HG03025 (cell line): Measurements from ENCODE around the gene SELENOT.
"Not testable (repeated sequence)": the region's sequence is repeated elsewhere in the genome, so short reads cannot be mapped to it uniquely, and the experiment has no call there.

ENCODE experiments used
- ATAC-seq: cut with Tn5 transposase; IDR thresholded peaks from one replicate; pipeline ENCODE4 v1.9.1; 2021; ENCODE audit warnings: mild to moderate bottlenecking, moderate library complexity; ENCODE audit not compliant: unreplicated experiment, low FRiP score

Gene SELENOT, protein sequence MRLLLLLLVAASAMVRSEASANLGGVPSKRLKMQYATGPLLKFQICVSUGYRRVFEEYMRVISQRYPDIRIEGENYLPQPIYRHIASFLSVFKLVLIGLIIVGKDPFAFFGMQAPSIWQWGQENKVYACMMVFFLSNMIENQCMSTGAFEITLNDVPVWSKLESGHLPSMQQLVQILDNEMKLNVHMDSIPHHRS

DNA sequence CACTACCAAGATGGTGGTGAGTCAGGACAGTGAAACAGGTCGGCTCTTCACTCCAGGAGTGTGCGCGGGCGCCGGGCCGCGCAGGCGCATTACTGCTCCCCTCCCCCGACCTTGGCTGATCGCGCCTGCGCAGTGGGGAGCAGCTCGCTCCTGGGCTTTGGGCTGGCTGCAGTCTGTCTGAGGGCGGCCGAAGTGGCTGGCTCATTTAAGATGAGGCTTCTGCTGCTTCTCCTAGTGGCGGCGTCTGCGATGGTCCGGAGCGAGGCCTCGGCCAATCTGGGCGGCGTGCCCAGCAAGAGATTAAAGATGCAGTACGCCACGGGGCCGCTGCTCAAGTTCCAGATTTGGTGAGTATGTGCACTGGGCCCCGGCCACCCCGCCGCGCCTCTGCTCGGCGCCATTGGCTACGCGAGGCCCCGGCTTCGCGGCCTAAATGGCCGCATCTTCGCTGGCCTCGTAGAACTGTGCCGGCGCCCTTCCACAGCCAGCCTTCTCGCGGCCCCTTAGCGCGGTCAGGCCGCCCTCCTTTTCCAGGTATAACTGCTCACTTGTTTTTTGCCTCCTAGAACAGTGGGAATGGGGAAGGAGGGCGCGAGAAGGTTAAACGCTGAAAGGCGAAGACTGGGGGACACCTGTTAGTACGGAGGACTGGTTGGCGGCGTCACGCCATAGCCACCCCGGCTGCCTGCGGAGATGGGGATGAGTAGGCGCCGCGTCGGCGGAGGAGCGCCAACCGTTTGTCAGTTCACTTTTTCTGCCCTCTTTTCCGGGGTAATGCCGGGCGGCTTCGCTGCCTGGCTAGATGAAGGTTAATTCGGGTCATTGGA lies at the start of gene SELENOT:
SELENOT (plus strand) TSS at position 169 of the 827 bp plus-strand sequence; CDS start at position 211, 42 bp downstream.
- ATAC-seq, result peak; percentile 47

DNA sequence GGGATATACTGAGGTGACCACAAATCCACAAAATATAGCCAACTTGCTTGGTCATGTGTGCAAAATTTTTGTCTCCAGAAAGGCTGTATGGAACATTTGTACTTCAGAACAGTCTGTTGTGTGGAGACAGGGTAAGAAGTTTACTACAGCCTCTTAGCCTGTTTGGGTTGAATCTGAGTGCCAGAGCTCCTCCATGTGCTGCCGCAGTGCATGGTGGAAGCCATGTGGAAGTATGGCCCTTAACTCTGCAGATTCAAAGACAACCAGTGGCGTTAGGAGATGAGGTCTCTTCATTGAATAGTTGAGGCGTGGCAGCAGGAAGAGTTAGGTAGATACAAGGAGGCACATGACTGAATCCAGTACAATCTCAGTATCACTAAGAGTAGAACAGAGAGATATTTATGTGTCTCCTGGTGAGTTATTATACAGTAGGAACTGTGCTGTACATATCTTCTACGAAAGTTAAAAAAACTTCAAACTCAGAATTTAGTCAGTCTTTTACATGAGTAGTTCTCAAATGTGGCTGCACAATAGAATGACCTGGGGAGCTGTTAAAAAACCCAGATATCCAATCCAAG lies 47.2 kb upstream of the SELENOT start:
- no peak for ATAC-seq

DNA sequence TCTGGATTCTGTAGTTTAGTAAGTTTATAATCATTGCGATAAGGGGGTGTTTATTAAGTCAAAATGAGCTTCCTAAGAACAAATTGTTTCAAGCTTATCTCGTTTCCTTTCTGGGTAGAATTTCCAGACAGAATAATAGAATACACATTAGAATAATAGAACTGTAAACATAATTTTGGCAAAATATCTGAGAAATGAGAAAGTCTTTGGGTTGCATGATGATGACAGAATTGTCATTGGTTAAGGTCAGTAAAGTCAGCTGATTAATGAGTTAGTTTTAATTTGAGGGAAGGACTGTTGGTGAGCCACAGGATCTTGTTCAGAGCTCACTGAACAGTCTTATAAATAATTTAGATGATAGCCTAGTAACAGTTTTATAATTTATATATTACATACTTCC lies 46.3 kb upstream of the SELENOT start:
- no peak for ATAC-seq

DNA sequence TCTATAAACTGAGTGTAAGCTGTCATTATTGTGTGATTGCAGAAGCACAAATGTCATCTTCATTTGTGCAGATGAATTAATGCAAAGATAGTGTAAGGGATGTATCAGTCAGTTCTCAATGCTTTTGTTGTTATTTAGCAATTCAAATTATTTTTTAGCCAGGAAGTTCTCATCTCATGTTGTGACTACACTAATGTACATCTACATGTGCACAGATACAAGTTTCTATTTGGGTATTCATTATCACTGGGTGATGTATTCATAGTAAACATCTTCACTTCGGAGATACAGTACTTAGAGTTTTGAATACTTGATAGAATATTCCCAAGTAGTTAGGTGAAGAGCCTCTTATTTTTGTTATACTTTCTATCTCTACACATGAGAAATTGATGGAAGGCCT lies 45.4 kb upstream of the SELENOT start:
- ATAC-seq, result no peak

DNA sequence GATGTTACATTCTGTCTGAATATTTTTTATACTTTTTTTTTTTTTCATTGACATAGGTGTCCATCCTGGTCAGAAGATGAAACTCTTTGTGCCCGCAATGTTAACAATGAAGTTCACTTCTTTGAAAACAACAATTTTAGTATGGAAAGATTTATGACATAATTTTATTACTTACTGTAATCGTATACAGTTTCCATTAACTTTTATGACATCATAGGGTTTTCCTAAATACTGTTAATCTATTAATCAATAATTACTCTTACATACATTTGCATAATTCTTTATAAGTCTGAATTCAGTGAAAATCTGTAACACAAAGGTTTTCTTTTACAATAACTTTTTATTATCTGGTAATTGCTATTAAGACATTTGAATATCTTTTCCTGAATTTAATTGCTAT lies 38.9 kb upstream of the SELENOT start:
- ATAC-seq, result no peak

DNA sequence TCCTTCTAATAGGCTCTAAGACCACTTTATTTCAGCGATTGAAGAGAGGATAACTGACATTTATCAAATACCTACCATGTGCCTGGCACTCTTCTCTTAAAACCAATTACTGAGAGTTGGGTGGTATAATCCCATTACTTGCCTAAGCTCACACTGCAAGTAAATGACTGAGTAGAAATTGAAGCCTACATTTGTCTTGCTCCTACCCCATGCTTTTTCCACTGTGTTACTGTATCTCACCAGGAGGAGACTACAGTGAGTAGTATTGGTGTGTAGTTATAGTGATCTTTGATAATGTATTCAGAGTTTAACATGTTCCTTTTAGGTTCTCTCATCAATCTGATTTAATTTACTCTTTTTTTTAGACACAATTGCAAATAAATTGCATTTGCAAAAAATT lies 35.8 kb upstream of the SELENOT start:
- no peak for ATAC-seq

DNA sequence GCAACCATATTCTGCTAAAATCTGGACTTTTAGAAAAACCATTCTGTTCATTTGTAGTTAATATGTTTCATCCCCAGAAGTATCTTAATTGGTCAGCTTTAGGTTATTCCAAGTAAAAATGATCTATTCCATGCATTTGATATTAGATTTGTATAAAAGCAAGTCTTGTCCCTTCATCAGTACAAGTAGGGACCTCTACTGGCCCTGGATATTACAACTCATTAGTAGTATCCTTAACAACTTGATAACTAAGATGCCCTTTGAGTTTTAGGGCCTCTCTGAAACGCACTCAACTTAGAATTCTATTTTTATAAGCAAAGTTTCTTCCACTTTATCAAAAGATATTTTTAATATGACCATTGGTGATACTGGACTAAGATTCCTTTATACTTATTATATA lies 25.3 kb upstream of the SELENOT start:
- no peak for ATAC-seq

DNA sequence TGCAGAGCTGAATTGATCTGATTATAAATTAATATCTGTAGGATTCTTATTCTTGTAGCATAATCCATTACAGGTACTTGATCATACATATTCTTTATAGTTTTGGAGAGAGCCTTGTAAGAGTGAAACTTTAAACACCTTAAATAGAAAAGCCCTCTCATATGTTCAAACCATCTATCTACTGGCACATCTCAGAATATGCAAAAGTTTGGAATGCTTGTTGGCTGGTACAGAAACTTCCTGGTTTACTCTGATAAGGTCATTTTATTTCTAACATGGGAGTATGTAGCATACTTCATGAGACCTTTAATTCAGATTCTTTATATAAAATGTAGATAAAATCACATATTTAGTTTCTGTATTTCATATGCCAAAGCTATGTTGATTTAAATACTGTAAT lies 21.9 kb upstream of the SELENOT start:
- ATAC-seq, result no peak

DNA sequence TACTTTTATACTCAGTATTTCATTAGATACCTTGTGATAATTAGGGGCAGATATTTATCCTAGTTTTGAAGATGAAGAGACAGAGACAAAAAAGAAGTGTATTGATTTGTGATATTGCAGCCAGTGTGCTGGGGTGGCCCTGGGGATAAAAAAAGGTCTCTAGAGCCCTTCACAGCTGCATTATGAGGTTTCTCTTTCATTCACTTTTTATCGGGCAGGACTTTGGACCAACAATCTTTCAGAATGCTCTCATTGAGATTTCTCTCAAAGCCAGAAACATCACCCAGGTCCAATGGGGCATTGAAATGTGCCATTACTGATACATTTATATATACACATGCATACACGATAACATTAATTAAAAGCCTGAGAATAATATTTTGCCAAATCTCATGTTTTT lies 20.5 kb upstream of the SELENOT start:
- ATAC-seq, result peak; percentile 72

DNA sequence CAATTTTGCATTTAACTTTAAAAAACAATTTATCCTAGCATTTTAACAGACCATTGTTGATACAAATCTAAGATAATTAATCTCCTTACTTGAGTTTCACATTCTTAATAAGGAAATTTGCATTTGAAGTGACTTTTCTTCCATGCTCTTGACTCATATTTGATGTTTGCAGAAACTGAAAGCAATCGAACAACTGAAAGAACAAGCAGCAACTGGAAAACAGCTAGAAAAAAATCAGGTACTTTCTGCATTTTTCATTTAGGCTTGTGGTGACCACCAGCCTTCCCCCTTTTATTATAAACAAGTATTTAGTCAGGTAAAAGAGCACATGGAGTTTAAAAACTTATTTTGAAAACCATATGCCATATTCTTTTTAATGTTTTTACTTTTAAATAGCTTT lies 20.1 kb upstream of the SELENOT start:
- ATAC-seq, result peak; percentile 60

DNA sequence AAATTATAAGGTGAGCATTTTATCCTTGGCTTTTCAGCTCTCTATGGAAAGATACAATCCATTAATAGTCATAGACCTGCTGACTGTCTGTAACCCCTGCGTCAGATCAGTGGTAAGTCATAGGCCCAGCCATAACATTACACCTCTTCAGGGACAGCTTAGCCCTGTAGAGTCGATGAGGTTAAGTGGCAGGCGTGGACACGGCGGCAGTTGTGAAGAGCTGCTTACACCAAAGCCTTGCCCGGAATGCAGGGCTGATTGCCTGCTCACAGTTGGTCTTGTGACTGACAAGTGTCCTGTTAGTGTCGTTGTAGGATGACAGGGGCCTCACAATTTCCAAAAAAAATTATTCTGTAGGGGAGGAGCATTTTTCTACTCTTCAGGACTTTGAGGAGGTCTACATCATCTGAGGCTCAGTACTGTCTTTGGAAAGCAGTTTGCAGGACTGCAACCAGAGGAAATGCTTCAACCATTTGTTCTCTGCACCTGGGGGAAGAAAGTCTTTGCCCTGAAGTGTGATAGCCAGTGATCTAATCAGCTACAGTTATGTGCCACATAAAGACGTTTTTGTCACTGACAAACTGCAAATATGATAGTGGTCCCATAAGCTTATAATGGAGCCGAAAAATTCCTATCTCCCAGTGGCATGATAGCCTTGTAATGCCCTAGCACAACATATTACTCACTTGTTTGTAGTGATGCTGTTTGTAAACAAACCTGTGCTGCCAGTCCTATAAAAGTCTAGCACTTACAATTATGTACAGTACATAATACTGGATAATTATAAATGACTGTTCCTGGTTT lies 14.9 kb upstream of the SELENOT start:
- no peak for ATAC-seq

DNA sequence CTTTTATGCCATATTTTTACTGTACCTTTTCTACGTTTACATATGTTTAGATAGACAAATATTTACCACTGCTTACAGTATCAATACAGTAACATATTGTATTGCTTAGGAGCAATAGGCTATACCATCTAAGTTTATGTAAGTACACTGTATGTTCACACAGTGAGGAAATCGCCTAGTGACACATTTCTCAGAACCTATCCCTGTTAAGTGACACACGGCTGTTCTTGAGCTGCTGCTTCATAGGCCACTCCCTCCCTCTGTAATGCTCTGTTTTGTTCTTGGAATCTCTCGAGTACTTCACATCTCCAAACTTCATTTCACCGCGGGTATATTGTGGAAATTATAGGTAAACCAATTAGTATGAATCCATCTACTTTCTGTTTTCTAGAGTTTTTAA lies 13.4 kb upstream of the SELENOT start:
- ATAC-seq, result no peak

DNA sequence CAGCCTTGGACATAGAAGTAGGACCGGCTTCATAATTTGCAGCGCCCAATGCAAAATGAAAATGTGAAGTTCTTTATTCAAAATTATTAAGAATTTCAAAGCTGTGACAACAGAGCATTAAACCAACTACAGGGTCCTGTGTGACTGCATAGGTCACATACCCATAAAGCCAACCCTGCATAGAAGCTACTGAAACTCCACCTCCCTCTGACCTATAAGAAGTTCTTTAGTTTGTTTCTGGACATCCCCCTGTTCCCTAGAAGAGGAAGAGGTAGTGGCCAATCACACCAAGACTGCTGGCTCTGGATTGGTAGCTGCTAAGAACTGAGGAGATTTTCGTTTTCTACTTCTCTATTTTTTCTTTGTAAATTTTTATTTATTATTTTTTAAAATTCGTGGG lies 9.0 kb upstream of the SELENOT start:
- ATAC-seq, result no peak

DNA sequence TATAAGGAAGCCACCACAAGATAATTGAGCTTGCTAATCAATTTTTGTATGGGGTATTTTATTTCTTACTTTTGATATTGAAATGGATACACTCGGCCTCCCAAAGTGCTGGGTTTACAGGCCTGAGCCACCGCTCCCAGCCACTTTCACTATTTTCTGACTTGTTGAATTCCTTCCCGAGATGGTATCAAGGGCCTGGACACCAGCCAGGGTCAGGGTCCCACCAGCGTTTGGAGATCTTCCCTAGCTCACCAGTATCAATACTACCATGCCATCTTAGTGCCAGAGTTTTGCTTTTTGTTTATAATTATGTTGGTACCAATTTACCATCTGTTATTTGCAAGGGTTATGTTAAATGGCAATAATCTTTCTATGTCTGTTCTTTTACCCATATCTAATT lies 5.5 kb upstream of the SELENOT start:
- ATAC-seq, result no peak

DNA sequence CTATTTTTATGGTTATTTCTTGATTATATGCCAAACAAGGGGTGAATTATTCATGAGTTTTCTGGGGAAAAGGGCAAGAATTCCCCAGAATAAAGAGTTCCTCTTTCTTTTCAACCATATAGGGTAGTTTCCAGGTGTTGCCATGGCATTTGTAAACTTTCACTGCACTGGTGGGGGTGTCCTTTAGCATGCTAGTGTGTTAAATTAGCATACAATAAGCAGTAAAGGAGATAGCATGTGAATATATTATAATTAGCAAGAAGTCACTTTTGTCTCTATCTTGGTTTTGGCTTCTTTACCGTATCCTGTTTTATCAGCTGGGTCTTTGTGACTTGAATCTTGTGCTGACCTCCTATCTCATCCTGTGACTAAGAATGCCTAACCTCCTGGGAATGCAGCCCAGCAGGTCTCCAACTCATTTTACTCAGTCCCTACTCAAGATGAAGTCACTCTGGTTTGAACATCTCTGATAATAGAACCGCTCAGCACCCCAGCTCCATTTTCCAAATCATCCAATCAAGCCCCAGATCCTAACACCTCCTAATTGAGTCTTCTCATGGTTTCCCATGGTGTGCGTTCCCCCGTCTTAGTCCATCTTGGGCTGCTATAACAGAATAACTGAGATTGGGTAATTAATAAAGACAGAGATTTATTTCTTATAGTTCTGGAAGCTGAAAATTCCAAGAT lies 3.4 kb upstream of the SELENOT start:
- no peak for ATAC-seq

DNA sequence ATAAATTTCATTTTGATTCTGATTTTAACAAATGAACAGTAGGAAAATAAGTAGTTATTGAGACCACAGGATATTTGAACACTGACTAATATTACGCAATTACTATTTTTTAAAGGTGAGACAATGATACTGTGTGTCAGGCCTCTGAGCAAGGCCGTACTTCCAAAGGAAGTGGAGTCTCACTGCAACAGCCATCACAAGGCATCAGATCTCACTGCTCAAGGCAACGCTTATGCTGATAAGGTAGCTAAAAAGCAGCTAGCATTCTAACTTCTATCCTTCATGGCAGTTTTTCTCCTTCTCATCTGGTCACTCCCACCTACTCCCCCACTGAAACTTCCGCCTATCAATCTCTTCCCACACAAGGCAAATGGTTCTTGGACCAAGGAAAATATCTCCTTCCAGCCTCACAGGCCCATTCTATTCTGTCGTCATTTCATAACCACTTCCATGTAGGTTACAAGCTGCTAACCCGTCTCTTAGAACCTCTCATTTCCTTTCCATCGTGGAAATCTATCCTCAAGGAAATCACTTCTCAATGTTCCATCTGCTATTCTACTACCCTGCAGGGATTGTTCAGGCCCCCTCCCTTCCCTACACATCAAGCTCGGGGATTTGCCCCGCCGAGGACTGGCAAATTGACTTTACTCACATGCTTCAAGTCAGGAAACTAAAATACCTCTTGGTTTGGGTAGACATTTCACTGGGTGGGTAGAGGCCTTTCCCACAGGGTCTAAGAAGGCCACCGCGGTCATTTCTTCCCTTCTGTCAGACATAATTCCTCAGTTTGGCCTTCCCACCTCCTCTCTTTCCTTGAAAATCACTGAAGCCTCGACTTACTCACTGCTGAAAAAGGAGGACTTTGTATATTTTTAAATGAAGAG lies 2.2 kb upstream of the SELENOT start:
- not testable (repeated sequence) for ATAC-seq

DNA sequence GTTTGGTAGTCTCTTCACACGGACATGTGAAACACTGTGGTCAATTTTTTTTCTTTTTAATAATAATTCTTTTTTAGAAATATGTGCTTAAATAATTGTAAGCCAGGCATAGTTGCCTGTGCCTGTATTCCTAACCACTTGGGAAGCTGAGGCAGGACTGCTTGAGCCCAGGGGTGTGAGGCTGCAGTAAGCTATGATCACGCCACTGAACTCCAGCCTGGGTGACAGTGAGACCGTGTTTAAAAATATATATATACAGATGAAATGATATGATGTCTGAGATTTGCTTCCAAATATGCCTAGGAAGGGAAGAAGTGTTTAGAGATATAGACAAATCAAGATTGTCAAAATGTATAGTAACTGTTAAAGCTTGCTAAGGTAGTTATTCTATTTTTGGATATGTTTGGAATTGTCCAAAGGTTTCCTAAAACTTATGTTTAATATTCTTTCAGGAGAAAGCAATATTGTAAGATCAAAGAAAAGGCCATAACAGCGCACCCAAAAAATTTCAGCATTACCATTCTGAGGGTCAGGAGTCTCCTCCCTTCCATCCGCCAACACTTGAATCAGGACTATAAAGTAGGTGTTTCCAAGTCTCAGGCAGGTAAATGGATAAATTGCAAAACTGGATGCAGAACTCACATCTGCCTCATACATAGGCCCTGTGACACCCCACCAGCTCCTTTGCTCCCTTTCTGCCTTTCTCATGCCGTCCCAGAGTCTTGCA lies 532 bp upstream of the SELENOT start:
- peak; percentile 0 for ATAC-seq

DNA sequence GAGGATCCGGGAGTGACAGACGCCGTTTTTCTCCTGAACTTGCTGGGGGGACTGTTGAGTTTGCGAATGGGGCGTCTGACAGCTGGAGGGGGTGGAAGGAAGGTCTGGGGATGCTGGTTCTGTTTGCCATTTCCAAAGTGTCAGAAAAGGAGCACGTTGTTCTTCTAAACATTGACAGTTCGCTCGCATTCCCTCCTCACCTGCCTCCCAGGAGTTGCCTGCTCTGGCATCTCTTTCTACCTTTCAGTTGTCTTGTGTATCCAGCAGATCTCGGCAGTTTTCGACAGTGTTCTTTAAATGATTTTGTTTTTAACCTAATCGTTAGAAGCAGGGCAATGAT lies 829 bp downstream of the SELENOT start:
- ATAC-seq, result peak; percentile 5
